AG04449 (cell line): ENCODE data around the gene FGD5.

Experiments used
- CTCF ChIA-PET: fragments of 350-600 bp; formaldehyde crosslinking; extraction: SDS; loops from one replicate; lab custom pipeline; 2021; ENCODE audit warnings: antibody characterized with exemption; lab: Yijun Ruan, JAX
- POLR2A ChIA-PET: fragments of 400-600, 350-600 bp; formaldehyde crosslinking; extraction: SDS; loops from one replicate; lab custom pipeline; 2020; ENCODE audit warnings: antibody characterized with exemption, inconsistent platforms; lab: Yijun Ruan, JAX
- DNase-seq: peaks from one replicate; pipeline ENCODE4 v3.0.0-alpha.2; 2010; ENCODE audit warnings: low read depth, low spot score
- H3K4me3 ChIP-seq: 2 replicates; pipeline ENCODE4 v1.5.1; 2011; ENCODE audit warnings: low read depth, mild to moderate bottlenecking, control low read depth, low read length
- TF ChIP-seq, protein P1 (sequence below): IDR thresholded peaks from one replicate; pipeline ENCODE4 v1.5.1; 2011; ENCODE audit warnings: mild to moderate bottlenecking, moderate library complexity, low read length, control low read depth, inconsistent platforms; ENCODE audit not compliant: insufficient read depth; ENCODE audit errors: missing control alignments

Gene FGD5

DNA sequence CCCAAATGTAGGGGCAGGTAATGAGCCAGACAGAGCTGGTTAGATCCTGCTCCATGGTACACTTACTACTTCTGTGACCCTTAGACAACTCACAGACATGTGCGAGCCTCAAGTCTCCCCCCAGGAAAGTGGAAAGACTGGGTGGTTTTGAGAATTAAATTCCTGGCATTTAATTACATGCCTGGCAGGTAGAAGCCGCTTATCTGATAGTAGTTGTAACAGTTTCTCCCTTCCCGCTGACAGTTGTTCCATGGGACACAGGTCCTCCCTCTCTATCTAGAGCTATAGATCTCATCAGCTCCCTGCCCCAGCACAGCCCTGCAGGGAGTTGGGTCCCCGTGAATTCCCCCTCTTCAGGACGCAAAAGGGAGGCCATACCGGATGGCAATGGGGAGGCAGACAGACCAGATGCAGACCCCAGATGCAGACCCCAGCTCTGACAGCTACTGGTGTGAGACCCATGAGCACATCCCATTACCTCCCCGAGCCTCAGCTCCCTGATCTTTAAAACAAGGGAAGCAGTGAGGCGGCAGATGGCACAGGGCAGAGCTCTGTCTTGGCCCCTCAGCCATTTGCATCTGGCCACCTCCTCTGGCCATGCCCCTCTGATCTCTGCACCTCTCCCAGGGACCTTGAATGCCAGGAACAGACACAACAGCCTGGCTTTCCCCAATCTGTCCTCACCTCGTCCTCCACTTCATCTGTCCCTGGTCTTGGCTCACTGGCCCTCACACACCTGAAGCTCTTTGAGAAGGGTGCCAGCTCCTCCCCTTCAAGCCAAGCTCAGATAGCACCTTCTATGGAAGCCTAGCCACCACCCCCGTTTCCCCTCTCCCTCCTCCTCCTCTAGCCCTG is 94.5 kb downstream of the FGD5 start:
- TF ChIP-seq, protein P1, sequence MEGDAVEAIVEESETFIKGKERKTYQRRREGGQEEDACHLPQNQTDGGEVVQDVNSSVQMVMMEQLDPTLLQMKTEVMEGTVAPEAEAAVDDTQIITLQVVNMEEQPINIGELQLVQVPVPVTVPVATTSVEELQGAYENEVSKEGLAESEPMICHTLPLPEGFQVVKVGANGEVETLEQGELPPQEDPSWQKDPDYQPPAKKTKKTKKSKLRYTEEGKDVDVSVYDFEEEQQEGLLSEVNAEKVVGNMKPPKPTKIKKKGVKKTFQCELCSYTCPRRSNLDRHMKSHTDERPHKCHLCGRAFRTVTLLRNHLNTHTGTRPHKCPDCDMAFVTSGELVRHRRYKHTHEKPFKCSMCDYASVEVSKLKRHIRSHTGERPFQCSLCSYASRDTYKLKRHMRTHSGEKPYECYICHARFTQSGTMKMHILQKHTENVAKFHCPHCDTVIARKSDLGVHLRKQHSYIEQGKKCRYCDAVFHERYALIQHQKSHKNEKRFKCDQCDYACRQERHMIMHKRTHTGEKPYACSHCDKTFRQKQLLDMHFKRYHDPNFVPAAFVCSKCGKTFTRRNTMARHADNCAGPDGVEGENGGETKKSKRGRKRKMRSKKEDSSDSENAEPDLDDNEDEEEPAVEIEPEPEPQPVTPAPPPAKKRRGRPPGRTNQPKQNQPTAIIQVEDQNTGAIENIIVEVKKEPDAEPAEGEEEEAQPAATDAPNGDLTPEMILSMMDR = no peak
- no peak overlapping the region for H3K4me3 ChIP-seq
- no peak for DNase-seq
- POLR2A ChIA-PET = no interaction called here
- CTCF ChIA-PET = interaction anchor here (0.7 to 1.9 kb wide), 4 partner anchors 8 to 239 kb away, joined by 3 to 6 read pairs (median 4); no protein-coding TSS in a partner anchor

DNA sequence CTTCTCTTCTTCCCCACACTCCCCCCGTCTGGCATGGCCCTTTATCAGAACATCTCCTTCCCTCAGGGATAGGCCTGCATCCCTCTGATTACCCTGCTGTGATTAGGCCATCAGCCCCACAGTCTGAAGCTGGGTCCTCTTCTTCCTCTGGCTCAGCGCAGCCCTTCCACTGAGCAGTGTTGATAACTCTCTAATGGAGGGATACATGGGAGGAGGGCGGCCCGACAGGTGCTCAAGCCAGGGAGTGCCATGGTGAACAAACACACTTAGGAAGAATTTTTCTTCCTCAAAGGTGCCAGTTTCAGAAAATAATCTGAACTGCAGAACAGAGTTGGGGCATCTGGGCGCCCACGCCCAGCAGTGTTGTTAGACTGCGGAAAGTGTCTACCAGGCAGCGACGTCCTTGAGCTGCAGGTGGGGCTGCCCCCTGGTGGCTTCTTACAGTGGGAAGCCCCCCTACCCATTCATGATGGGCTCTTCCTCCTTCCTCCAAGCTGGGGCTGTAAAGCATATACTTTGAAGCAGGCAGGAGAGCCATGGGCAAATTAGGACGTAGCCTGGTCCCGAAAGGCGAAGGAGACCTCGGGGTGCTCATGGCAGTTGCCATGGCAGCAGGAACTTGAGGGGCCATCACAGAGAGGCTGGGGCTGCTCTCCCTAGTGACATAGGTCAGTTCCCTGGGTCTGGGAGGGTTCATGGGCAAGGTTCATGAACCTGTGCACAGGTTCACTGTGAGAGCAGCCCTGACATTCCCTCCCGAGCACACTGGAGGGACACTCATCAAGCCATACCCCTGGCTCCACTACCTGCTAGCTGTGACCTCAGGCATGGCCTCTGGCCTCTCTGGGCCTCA is 95.4 kb downstream of the FGD5 start:
- POLR2A ChIA-PET = no interaction called here
- CTCF ChIA-PET = interaction anchor here (1.9 kb wide), 1 partner anchor 9 kb away, joined by 6 read pairs; no protein-coding TSS in a partner anchor
- TF ChIP-seq, protein P1 = no peak
- H3K4me3 ChIP-seq = no peak overlapping the region
- DNase-seq = no peak

DNA sequence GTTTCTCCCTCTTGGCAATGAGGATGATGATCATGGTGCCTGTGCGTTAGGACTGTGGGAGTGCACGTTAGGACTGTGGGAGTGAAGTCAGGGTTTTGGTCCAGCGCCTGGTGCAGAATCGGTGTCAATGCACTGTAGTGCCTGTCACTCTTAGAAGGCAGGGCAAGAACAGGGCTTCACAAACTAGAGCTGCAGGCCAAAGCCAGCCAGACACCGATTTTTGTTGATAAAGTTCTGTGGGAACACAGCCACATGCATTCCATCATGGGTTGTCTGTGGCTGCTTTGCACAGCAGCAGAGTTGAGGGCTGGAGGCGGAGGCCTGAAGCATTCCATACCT is 96.0 kb downstream of the FGD5 start:
- ChIA-PET POLR2A (no interaction called here), CTCF (no interaction called here)
- no peak for DNase-seq
- H3K4me3 ChIP-seq = no peak overlapping the region
- TF ChIP-seq, protein P1 = no peak

DNA sequence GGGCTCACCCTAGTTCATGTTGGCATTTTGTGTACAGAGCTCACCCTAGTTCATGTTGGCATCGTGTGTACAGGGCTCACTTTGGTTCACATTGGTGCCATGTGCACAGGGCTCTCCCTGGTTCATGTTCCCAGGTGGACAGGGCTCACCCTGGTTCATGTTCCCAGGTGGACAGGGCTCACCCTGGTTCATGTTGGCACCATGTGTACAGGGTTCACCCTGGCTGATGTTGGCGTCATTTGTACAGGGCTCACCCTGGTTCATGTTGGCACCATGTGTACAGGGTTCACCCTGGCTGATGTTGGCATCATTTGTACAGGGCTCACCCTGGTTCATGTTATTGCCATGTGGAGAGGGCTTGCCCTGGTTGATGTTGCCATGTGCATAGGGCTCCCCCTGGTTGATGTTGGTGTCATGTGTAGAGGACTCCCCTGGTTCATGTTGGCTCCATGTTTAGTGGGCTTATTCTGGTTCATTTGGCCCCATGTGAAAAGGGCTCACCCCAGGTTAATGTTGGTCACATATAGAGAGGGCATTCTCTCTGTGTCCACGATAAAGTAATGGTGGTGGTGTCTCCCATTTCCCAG is 97.0 kb downstream of the FGD5 start:
- TF ChIP-seq, protein P1 = no peak
- ChIA-PET CTCF (interaction anchor here (0.8 to 12.1 kb wide), 5 partner anchors 11 to 407 kb away, joined by 3 to 272 read pairs (median 4); partner anchors contain the start of gene C3orf20), POLR2A (no interaction called here)
- DNase-seq = no peak
- no peak overlapping the region for H3K4me3 ChIP-seq

DNA sequence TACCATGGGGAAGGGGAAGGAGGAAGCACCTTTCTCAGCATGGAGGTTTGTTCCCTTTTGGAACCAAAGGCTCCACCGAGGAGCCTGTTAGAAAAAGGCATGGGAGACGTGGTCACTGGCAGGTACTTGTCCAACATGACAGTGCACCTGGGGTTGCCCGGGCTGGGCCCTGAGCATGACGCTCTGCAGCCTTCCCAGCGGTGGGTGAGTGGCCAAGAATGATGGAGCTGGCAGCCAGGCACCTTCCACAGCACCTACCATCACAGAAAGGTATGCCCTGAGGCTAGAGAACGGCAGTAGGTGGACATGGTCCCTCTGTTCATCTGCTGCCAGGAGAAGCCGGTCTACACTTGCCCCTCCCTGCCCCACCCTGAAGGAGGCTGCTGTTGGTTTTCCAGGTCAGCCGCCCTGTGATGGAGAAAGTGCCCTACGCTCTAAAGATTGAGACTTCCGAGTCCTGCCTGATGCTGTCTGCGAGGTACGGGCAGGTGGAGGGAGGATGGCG is 99.6 kb downstream of the FGD5 start:
- CTCF ChIA-PET = interaction anchor here (0.6 to 12.1 kb wide), 7 partner anchors 9 to 1263 kb away, joined by 3 to 272 read pairs (median 3); partner anchors contain the start of gene C3orf20
- no peak overlapping the region for H3K4me3 ChIP-seq
- TF ChIP-seq, protein P1 = no peak
- POLR2A ChIA-PET = no interaction called here
- DNase-seq = no peak
